IMR-90 (cell line): ENCODE measurements around the gene SRGAP3. TPM values are rescaled to one million over a fixed set of nuclear protein-coding genes. Genes with fewer than 3 reads are reported as not detected.

Experiments
- ATAC-seq: fragments of 200-7000 bp; cut with Tn5 transposase; 2 replicates; pipeline ENCODE4 v1.9.1; 2020; ENCODE audit warnings: low read depth, mild to moderate bottlenecking, moderate library complexity
- BruUV-seq: library from RNA; stranded (reverse); fragments of 400-500 nt; replicated peaks from 2 replicates; lab custom pipeline; 2021; lab: Mats Ljungman, UMichigan
- CTCF ChIA-PET: fragments of 300-600 bp; formaldehyde crosslinking; extraction: SDS; loops from one replicate; lab custom pipeline; 2021; ENCODE audit warnings: antibody characterized with exemption; lab: Yijun Ruan, JAX
- POLR2A ChIA-PET: fragments of 300-600 bp; sonication (Branson Sonifier 250); formaldehyde crosslinking; loops from one replicate; lab custom pipeline; 2022; ENCODE audit warnings: antibody characterized with exemption; ENCODE audit not compliant: unreplicated experiment; lab: Charles Lee
- DNase-seq: peaks from one replicate; pipeline ENCODE4 v3.0.0; 2013
- H2AFZ ChIP-seq: replicated peaks from 2 replicates; pipeline ENCODE3; 2013; ENCODE audit warnings: low read length, mild to moderate bottlenecking; ENCODE audit not compliant: poor library complexity
- H2AK5ac ChIP-seq: 2 replicates; pipeline ENCODE4 v1.6.1; 2013; ENCODE audit warnings: low read depth, low read length, inconsistent platforms
- H2AK9ac ChIP-seq: replicated peaks from 2 replicates; pipeline ENCODE3; 2013; ENCODE audit warnings: mild to moderate bottlenecking, low read depth, low read length, moderate library complexity; ENCODE audit not compliant: poor library complexity
- H2BK120ac ChIP-seq: 2 replicates; pipeline ENCODE4 v1.6.1; 2013; ENCODE audit warnings: low read depth, low read length, inconsistent platforms
- H2BK15ac ChIP-seq: 3 replicates; pipeline ENCODE4 v1.6.1; 2013; ENCODE audit warnings: low read depth, low read length, inconsistent platforms
- H2BK20ac ChIP-seq: 2 replicates; pipeline ENCODE4 v1.6.1; 2013; ENCODE audit warnings: low read depth, mild to moderate bottlenecking, inconsistent platforms, low read length, moderate library complexity
- H2BK5ac ChIP-seq: 2 replicates; pipeline ENCODE4 v1.6.1; 2013; ENCODE audit warnings: mild to moderate bottlenecking, low read depth, low read length, inconsistent platforms; ENCODE audit not compliant: poor library complexity, severe bottlenecking
- H3K14ac ChIP-seq: replicated peaks from 2 replicates; pipeline ENCODE4 v1.6.1; 2013; ENCODE audit warnings: low read depth, low read length, inconsistent platforms
- H3K18ac ChIP-seq: 2 replicates; pipeline ENCODE4 v1.6.1; 2013; ENCODE audit warnings: low read depth, low read length, control low read depth
- H3K23ac ChIP-seq: 2 replicates; pipeline ENCODE4 v1.6.1; 2013; ENCODE audit warnings: low read depth, low read length, inconsistent platforms
- H3K27ac ChIP-seq: 2 replicates; pipeline ENCODE4 v1.5.1; 2013; ENCODE audit warnings: mild to moderate bottlenecking, control low read depth, low read length; ENCODE audit not compliant: insufficient read depth
- H3K27me3 ChIP-seq: 2 replicates; pipeline ENCODE4 v1.6.1; 2013; ENCODE audit warnings: low read length; ENCODE audit not compliant: control insufficient read depth, insufficient read depth
- H3K36me3 ChIP-seq: 2 replicates; pipeline ENCODE4 v1.6.1; 2013; ENCODE audit warnings: low read length, mixed read lengths; ENCODE audit not compliant: control insufficient read depth, insufficient read depth
- H3K4ac ChIP-seq: 2 replicates; pipeline ENCODE4 v1.6.1; 2013; ENCODE audit warnings: low read depth, low read length, inconsistent platforms
- H3K4me1 ChIP-seq: 2 replicates; pipeline ENCODE4 v1.6.1; 2013; ENCODE audit warnings: low read length, mixed read lengths; ENCODE audit not compliant: control insufficient read depth, insufficient read depth
- H3K4me2 ChIP-seq: 2 replicates; pipeline ENCODE4 v1.6.1; 2013; ENCODE audit warnings: low read depth, mild to moderate bottlenecking, control low read depth, low read length, moderate library complexity
- H3K4me3 ChIP-seq: 2 replicates; pipeline ENCODE4 v1.5.1; 2013; ENCODE audit warnings: low read depth, mild to moderate bottlenecking, control low read depth, low read length, moderate library complexity; ENCODE audit not compliant: insufficient read depth
- H3K56ac ChIP-seq: 2 replicates; pipeline ENCODE4 v1.6.1; 2013; ENCODE audit warnings: low read length, inconsistent platforms; ENCODE audit not compliant: insufficient read depth; ENCODE audit errors: extremely low read depth
- H3K79me1 ChIP-seq, 2 experiments: 2 replicates each; pipeline ENCODE4 v1.6.1; 2013; ENCODE audit warnings: low read length in 2 of 2, inconsistent platforms in 1 of 2, low read depth in 1 of 2
- H3K9ac ChIP-seq: 2 replicates; pipeline ENCODE4 v1.6.1; 2013; ENCODE audit warnings: low read depth, low read length, control low read depth
- H3K9me1 ChIP-seq: 2 replicates; pipeline ENCODE4 v1.6.1; 2013; ENCODE audit warnings: low read length, inconsistent platforms; ENCODE audit not compliant: insufficient read depth
- H3K9me3 ChIP-seq: 2 replicates; pipeline ENCODE4 v1.6.1; 2013; ENCODE audit warnings: low read length; ENCODE audit not compliant: control insufficient read depth, insufficient read depth
- H4K20me1 ChIP-seq: 2 replicates; pipeline ENCODE4 v1.6.1; 2013; ENCODE audit warnings: low read length, inconsistent platforms; ENCODE audit not compliant: insufficient read depth
- H4K5ac ChIP-seq: 2 replicates; pipeline ENCODE4 v1.6.1; 2013; ENCODE audit warnings: mild to moderate bottlenecking, low read depth, low read length, control low read depth
- H4K8ac ChIP-seq, 2 experiments: 2 replicates each; pipeline ENCODE4 v1.6.1; 2013; ENCODE audit warnings: low read depth in 2 of 2, low read length in 2 of 2, control low read depth in 1 of 2, inconsistent platforms in 1 of 2
- H4K91ac ChIP-seq: 2 replicates; pipeline ENCODE4 v1.6.1; 2013; ENCODE audit warnings: low read depth, low read length, inconsistent platforms; ENCODE audit not compliant: insufficient read depth
- BHLHE40 ChIP-seq: fragments of 150-350 bp; IDR thresholded peaks from 2 replicates; pipeline ENCODE4 v1.6.1; 2016; ENCODE audit warnings: mild to moderate bottlenecking, low read depth, low read length
- CEBPB ChIP-seq: IDR thresholded peaks from 2 replicates; pipeline ENCODE4 v1.6.1; 2012; ENCODE audit warnings: low read depth, low read length, improper control_type of control experiment
- FOS ChIP-seq: fragments of 150-350 bp; IDR thresholded peaks from 2 replicates; pipeline ENCODE4 v1.6.1; 2016; ENCODE audit warnings: low read depth, low read length
- MAFK ChIP-seq: IDR thresholded peaks from 2 replicates; pipeline ENCODE4 v1.6.1; 2012; ENCODE audit warnings: low read depth, low read length, improper control_type of control experiment
- MXI1 ChIP-seq: IDR thresholded peaks from 2 replicates; pipeline ENCODE4 v1.6.1; 2012; ENCODE audit warnings: low read depth, mild to moderate bottlenecking, low read length, moderate library complexity, borderline replicate concordance
- NFE2L2 ChIP-seq: fragments of 150-350 bp; IDR thresholded peaks from 2 replicates; pipeline ENCODE4 v1.6.1; 2016; ENCODE audit warnings: low read depth, mild to moderate bottlenecking, low read length
- POLR2A ChIP-seq: IDR thresholded peaks from 2 replicates; pipeline ENCODE4 v1.6.1; 2012; ENCODE audit warnings: mild to moderate bottlenecking, low read depth, low read length
- RCOR1 ChIP-seq: IDR thresholded peaks from 2 replicates; pipeline ENCODE4 v1.6.1; 2012; ENCODE audit warnings: mild to moderate bottlenecking, low read length, improper control_type of control experiment; ENCODE audit not compliant: insufficient replicate concordance
- RFX5 ChIP-seq: IDR thresholded peaks from 2 replicates; pipeline ENCODE4 v1.8.0; 2012; ENCODE audit warnings: low read depth, mild to moderate bottlenecking, low read length, moderate library complexity
- SMC3 ChIP-seq: fragments of 150-350 bp; IDR thresholded peaks from 2 replicates; pipeline ENCODE4 v1.6.1; 2016; ENCODE audit warnings: low read depth, mild to moderate bottlenecking, antibody characterized with exemption, low read length, moderate library complexity
- USF2 ChIP-seq: fragments of 150-350 bp; IDR thresholded peaks from 2 replicates; pipeline ENCODE4 v1.6.1; 2017; ENCODE audit warnings: mild to moderate bottlenecking, antibody characterized with exemption, low read length, low read depth
- WGBS, 2 experiments: methylation state at CpG; one replicate each; pipeline versions ENCODE4 v1.1.5 to v1.1.7; 2013; ENCODE audit warnings: missing lambda C conversion rate in 2 of 2; ENCODE audit not compliant: insufficient read length in 1 of 2; ENCODE audit errors: extremely low coverage in 2 of 2; 5-methylcytosine and 5-hydroxymethylcytosine counted together
- dilution Hi-C: fragments of 300-500 bp; cut with HindIII; formaldehyde crosslinking; loops from one replicate; pipeline ENCODE4 v1.14.3; 2018; ENCODE audit warnings: low sequenced_read_pairs; ENCODE audit not compliant: unreplicated experiment
- in situ Hi-C: fragments of 300-500 bp; cut with MboI; formaldehyde crosslinking; loops from 3 replicates; pipeline ENCODE4 v1.14.3; 2019; ENCODE audit warnings: low sequenced_read_pairs, inconsistent platforms, mixed read lengths
- intact Hi-C: fragments of 100-400 bp; cut with micrococcal nuclease; formaldehyde crosslinking; loops from 2 replicates; pipeline ENCODE4 v1.10.0; 2022
- polyA plus RNA-seq, 3 experiments: library from polyadenylated mRNA; depleted of rRNA; stranded (reverse); fragments of >200 nt; gene quantifications; 2 replicates each; pipeline ENCODE4 v1.2.3, GENCODE V29; 2012; ENCODE audit warnings: low replicate concordance in 1 of 3
- total RNA-seq: library from RNA; depleted of rRNA; stranded (reverse); fragments of >200 nt; gene quantifications from 2 replicates; pipeline ENCODE4 v1.2.3, GENCODE V29; 2012
- TF ChIP-seq, protein P1 (sequence below): conservative IDR thresholded peaks from 2 replicates; pipeline ENCODE4 v1.5.1; 2012; ENCODE audit warnings: mild to moderate bottlenecking, low read depth, low read length, improper control_type of control experiment
- TF ChIP-seq, protein P2 (sequence below): fragments of 150-350 bp; IDR thresholded peaks from 2 replicates; pipeline ENCODE4 v1.6.1; 2016; ENCODE audit warnings: low read depth, mild to moderate bottlenecking, low read length, moderate library complexity, borderline replicate concordance

SRGAP3 gene
- total and polyA plus RNA-seq, 2 of the 4 experiments (the other 2 are of a cell fraction) = 0.68 to 1.4 TPM

DNA sequence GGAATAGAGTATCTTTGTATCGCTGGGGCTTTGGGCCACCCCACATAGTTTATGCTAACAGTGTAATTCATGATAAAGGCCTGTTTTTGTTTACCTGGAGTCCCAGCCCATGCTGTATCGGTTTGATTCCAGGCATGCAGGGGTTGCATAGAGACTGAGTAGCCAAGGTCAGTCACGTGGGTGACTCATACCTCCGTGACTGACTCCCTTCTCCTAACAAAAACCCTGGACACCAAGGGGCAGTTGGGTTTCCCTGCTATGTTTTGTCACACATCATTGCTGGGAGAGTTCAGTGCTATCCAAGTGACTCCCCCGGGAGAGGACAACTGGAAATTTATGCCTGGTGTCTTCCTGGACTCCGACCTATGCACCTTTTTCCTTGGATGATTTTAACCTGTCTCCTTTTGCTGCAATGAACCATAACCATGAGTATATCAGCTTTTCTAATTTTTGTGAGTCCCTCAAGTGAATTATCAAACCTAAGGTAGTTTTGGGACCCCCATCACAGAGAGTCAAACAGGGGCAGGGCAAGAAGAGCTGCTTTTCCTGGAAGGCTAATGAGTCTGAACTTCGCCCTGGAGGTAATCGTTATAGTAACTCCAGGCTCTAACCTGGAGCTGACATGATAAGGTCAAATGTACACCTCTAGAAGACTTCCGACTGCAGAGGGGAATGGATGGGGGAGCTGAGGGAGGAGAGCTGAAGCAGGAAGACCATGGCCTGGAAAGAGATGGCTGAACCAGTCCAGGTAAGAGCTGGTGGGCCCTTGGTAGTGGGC lies 57.0 kb downstream of the SRGAP3 start:
- Histone ChIP-seq H3K14ac (no peak overlapping the region), H3K79me1 (no peaks in the 10 kb centered on the region), H3K9me3 (no peaks in the 10 kb centered on the region), H2AK5ac (no peak overlapping the region), H2BK20ac (no peak overlapping the region), H3K18ac (no peak overlapping the region), H3K4ac (no peak overlapping the region), H3K4me1 (no peaks in the 10 kb centered on the region), H2BK15ac (no peak overlapping the region), H3K56ac (no peak overlapping the region), H3K27me3 (peaks cover 5% of the 10 kb centered on the region), H2BK5ac (no peak overlapping the region), H3K9ac (no peak overlapping the region), H3K27ac (no peak overlapping the region), H3K23ac (no peak overlapping the region), H4K91ac (no peak overlapping the region), H2AFZ (no peak overlapping the region), H3K4me3 (no peak overlapping the region), H2AK9ac (no peak overlapping the region), H2BK120ac (no peak overlapping the region), H4K20me1 (no peaks in the 10 kb centered on the region), H4K5ac (no peak overlapping the region), H3K36me3 (no peaks in the 10 kb centered on the region), H3K4me2 (no peak overlapping the region), H3K9me1 (no peaks in the 10 kb centered on the region), H4K8ac (no peak overlapping the region)
- ChIA-PET CTCF (no interaction called here), POLR2A (no interaction called here)
- 60% methylated on average over 1 of the region's 9 CpGs; no CpG with 5 or more reads in 1 of the 2 experiments for WGBS, 2 experiments
- DNase-seq = no peak
- no TSS peak for BruUV-seq
- dilution Hi-C loops (no loop called here), intact Hi-C loops (no loop called here), in situ Hi-C loops (no loop called here)
- TF ChIP-seq SMC3 (no peak), MAFK (no peak), RCOR1 (no peak), RFX5 (no peak), MXI1 (no peak), CEBPB (no peak), NFE2L2 (no peak), FOS (no peak), POLR2A (no peak), BHLHE40 (no peak), USF2 (no peak)
- TF ChIP-seq, protein P1, sequence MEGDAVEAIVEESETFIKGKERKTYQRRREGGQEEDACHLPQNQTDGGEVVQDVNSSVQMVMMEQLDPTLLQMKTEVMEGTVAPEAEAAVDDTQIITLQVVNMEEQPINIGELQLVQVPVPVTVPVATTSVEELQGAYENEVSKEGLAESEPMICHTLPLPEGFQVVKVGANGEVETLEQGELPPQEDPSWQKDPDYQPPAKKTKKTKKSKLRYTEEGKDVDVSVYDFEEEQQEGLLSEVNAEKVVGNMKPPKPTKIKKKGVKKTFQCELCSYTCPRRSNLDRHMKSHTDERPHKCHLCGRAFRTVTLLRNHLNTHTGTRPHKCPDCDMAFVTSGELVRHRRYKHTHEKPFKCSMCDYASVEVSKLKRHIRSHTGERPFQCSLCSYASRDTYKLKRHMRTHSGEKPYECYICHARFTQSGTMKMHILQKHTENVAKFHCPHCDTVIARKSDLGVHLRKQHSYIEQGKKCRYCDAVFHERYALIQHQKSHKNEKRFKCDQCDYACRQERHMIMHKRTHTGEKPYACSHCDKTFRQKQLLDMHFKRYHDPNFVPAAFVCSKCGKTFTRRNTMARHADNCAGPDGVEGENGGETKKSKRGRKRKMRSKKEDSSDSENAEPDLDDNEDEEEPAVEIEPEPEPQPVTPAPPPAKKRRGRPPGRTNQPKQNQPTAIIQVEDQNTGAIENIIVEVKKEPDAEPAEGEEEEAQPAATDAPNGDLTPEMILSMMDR = no peak
- TF ChIP-seq, protein P2, sequence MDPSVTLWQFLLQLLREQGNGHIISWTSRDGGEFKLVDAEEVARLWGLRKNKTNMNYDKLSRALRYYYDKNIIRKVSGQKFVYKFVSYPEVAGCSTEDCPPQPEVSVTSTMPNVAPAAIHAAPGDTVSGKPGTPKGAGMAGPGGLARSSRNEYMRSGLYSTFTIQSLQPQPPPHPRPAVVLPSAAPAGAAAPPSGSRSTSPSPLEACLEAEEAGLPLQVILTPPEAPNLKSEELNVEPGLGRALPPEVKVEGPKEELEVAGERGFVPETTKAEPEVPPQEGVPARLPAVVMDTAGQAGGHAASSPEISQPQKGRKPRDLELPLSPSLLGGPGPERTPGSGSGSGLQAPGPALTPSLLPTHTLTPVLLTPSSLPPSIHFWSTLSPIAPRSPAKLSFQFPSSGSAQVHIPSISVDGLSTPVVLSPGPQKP = no peak
- ATAC-seq = no peak
